B cell (primary cell): Measurements from ENCODE around the gene SEC16A. TPM values are rescaled to one million over a fixed set of nuclear protein-coding genes. Genes with fewer than 3 reads are reported as not detected.

ENCODE experiments used
- ATAC-seq: fragments of 200-7000 bp; cut with Tn5 transposase; one replicate; pipeline ENCODE4 v1.10.0; 2021; ENCODE audit warnings: low read depth, mild to moderate bottlenecking, moderate number of reproducible peaks, moderate library complexity
- CTCF ChIA-PET: fragments of 350-600 bp; sonication (Branson Sonifier 250); formaldehyde crosslinking; loops from one replicate; lab custom pipeline; 2021; ENCODE audit warnings: antibody characterized with exemption, inconsistent platforms; lab: Charles Lee
- POLR2A ChIA-PET: fragments of 350-600 bp; sonication (Branson Sonifier 250); formaldehyde crosslinking; loops from one replicate; lab custom pipeline; 2021; ENCODE audit warnings: antibody characterized with exemption; lab: Charles Lee
- DNase-seq: peaks from one replicate; pipeline ENCODE4 v3.0.0; 2013
- H2AFZ ChIP-seq: 2 replicates; pipeline ENCODE4 v1.6.1; 2012; ENCODE audit warnings: mild to moderate bottlenecking, low read depth, low read length; ENCODE audit not compliant: insufficient read depth, poor library complexity, severe bottlenecking
- H3K27ac ChIP-seq, 2 donors: 1 replicate in 1 of 2; 2 replicates in 1 of 2; pipeline ENCODE4 v1.5.1; 2012 to 2013; ENCODE audit warnings: low read length in 2 of 2, mild to moderate bottlenecking in 2 of 2, moderate library complexity in 1 of 2
- H3K27me3 ChIP-seq, 4 experiments: fragments of 200-600 bp in 1 of 4; sonication (generic) in 1 of 4; replicated peaks in 1 of 4; 1 replicate in 2 of 4; 2 replicates in 2 of 4; pipeline versions ENCODE4 v1.6.1 to v1.7.0; 2013 to 2016; ENCODE audit warnings: low read length in 3 of 4, mild to moderate bottlenecking in 2 of 4, mixed read lengths in 1 of 4, moderate library complexity in 1 of 4; ENCODE audit not compliant: insufficient read depth in 4 of 4, control insufficient read depth in 3 of 4; ENCODE audit errors: control extremely low read depth in 1 of 4
- H3K36me3 ChIP-seq, 2 experiments: replicated peaks in 1 of 2; 1 replicate in 1 of 2; 2 replicates in 1 of 2; pipeline versions ENCODE4 v1.6.1 to v1.7.1; 2013; ENCODE audit warnings: low read length in 1 of 2; ENCODE audit not compliant: insufficient read depth in 2 of 2, control insufficient read depth in 1 of 2; ENCODE audit errors: control extremely low read depth in 1 of 2, extremely low read depth in 1 of 2
- H3K4me1 ChIP-seq, 2 donors: fragments of 200-600 bp in 1 of 2; sonication (generic) in 1 of 2; 1 replicate in 1 of 2; 2 replicates in 1 of 2; pipeline versions ENCODE4 v1.5.1 to v1.6.1; 2013 to 2017; ENCODE audit warnings: low read length in 2 of 2; ENCODE audit not compliant: control insufficient read depth in 2 of 2, insufficient read depth in 2 of 2
- H3K4me2 ChIP-seq: replicated peaks from 2 replicates; pipeline ENCODE3; 2012; ENCODE audit warnings: mild to moderate bottlenecking, low read depth, low read length; ENCODE audit not compliant: poor library complexity, severe bottlenecking
- H3K4me3 ChIP-seq, 5 experiments: fragments of 200-600 bp in 1 of 5; sonication (generic) in 1 of 5; 1 replicate in 3 of 5; 2 replicates in 2 of 5; pipeline versions ENCODE4 v1.5.1 to v1.7.0; 2011 to 2016; ENCODE audit warnings: low read length in 4 of 5, mild to moderate bottlenecking in 4 of 5, low read depth in 2 of 5, control low read depth in 1 of 5, moderate library complexity in 1 of 5; ENCODE audit not compliant: insufficient read depth in 1 of 5; ENCODE audit errors: control extremely low read depth in 1 of 5, extremely low read depth in 1 of 5
- H3K79me2 ChIP-seq: fragments of 200-600 bp; sonication (generic); one replicate; pipeline ENCODE4 v1.6.0; 2016; ENCODE audit warnings: low read length; ENCODE audit not compliant: control insufficient read depth, insufficient read depth
- H3K9ac ChIP-seq: fragments of 200-600 bp; sonication (generic); 2 replicates; pipeline ENCODE4 v1.6.1; 2017; ENCODE audit warnings: mild to moderate bottlenecking, low read length, moderate library complexity
- H3K9me3 ChIP-seq, 3 donors: one replicate each; pipeline versions ENCODE4 v1.6.1 to v1.7.1; 2013; ENCODE audit warnings: low read length in 2 of 3; ENCODE audit not compliant: control insufficient read depth in 2 of 3, insufficient read depth in 1 of 3; ENCODE audit errors: control extremely low read depth in 1 of 3
- H4K20me1 ChIP-seq: 2 replicates; pipeline ENCODE4 v1.6.0; 2012; ENCODE audit warnings: mild to moderate bottlenecking, low read length; ENCODE audit not compliant: insufficient read depth, control insufficient read depth, poor library complexity, severe bottlenecking
- H3K27ac Mint-ChIP-seq: one replicate; pipeline ENCODE4 v1.8.0; 2021; ENCODE audit warnings: mixed read lengths
- H3K27me3 Mint-ChIP-seq: one replicate; pipeline ENCODE4 v1.8.0; 2021; ENCODE audit warnings: mixed read lengths
- H3K4me1 Mint-ChIP-seq: one replicate; pipeline ENCODE4 v1.8.0; 2021; ENCODE audit warnings: mixed read lengths
- H3K4me3 Mint-ChIP-seq: one replicate; pipeline ENCODE4 v1.8.0; 2021; ENCODE audit warnings: mixed read lengths
- H3K9me3 Mint-ChIP-seq: one replicate; pipeline ENCODE4 v1.8.0; 2022; ENCODE audit warnings: mixed read lengths; ENCODE audit not compliant: insufficient read depth
- EZH2 ChIP-seq: IDR thresholded peaks from 2 replicates; pipeline ENCODE4 v1.6.1; 2012; ENCODE audit warnings: borderline replicate concordance, low read depth, mild to moderate bottlenecking, moderate library complexity, low read length; ENCODE audit not compliant: insufficient read depth, poor library complexity, severe bottlenecking
- WGBS: methylation state at CpG from one replicate; pipeline ENCODE4 v1.1.5; 2013; ENCODE audit warnings: missing lambda C conversion rate; ENCODE audit not compliant: insufficient coverage; 5-methylcytosine and 5-hydroxymethylcytosine counted together
- intact Hi-C: fragments of 100-400 bp; cut with micrococcal nuclease; formaldehyde crosslinking; loops from one replicate; pipeline ENCODE4 v1.10.0; 2022
- polyA plus RNA-seq: library from polyadenylated mRNA; depleted of rRNA; stranded (reverse); fragments of >200 nt; gene quantifications from 2 replicates; pipeline ENCODE4 v1.2.3, GENCODE V29; 2012
- total RNA-seq, 2 donors: library from RNA; stranded (reverse); fragments of 120-200 nt in 1 of 2; gene quantifications; 1 replicate in 1 of 2; 2 replicates in 1 of 2; pipeline versions ENCODE4 v1.2.3 to v1.2.4, GENCODE V29; 2013 to 2022
- TF ChIP-seq, protein P1 (sequence below): fragments of 200-600 bp; IDR thresholded peaks from one replicate; pipeline ENCODE4 v1.8.0; 2022; ENCODE audit warnings: antibody characterized with exemption, mild to moderate bottlenecking

The SEC16A gene
- total and polyA plus RNA-seq, 2 donors (not counting 1 experiment from before 2014, with no cell fraction given) = 31.7 to 73.4 TPM

DNA sequence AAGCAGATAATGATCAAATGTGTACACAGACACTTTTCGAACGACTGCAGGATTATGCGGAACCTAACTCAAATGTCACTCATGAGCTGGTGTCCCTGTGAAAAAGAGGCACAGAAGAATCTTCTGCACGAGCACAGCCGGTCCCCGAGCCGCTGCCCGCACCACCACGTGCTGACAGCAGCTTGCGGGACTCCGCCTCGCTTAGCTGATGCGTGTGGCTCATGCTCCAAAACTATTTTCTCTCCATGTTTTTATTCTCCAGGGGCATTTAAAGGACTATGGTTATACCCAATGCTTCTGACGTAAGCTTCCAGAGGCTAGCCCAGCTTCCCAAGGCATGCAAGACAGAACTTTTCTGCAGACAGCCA, 9.5 kb downstream of the SEC16A start:
- Mint-ChIP-seq H3K27me3 (no peaks in the 10 kb centered on the region), H3K27ac (no peak overlapping the region), H3K9me3 (no peaks in the 10 kb centered on the region), H3K4me3 (no peak overlapping the region), H3K4me1 (no peaks in the 10 kb centered on the region)
- 98% methylated on average over 14 of the region's 14 CpGs for WGBS
- intact Hi-C loops = no loop called here
- Histone ChIP-seq H3K9ac (no peak overlapping the region), H3K4me1 (no peaks in the 10 kb centered on the region), H3K27ac (no peak overlapping the region), H4K20me1 (peaks cover 100% of the 10 kb centered on the region), H3K4me3 (no peak overlapping the region), H3K9me3 (no peaks in the 10 kb centered on the region), H2AFZ (no peak overlapping the region), H3K27me3 (no peaks in the 10 kb centered on the region), H3K36me3 (peaks cover 0 to 88% of the 10 kb centered on the region in 2 experiments), H3K4me2 (no peak overlapping the region), H3K79me2 (peaks cover 99% of the 10 kb centered on the region)
- TF ChIP-seq EZH2 = no peak
- TF ChIP-seq, protein P1, sequence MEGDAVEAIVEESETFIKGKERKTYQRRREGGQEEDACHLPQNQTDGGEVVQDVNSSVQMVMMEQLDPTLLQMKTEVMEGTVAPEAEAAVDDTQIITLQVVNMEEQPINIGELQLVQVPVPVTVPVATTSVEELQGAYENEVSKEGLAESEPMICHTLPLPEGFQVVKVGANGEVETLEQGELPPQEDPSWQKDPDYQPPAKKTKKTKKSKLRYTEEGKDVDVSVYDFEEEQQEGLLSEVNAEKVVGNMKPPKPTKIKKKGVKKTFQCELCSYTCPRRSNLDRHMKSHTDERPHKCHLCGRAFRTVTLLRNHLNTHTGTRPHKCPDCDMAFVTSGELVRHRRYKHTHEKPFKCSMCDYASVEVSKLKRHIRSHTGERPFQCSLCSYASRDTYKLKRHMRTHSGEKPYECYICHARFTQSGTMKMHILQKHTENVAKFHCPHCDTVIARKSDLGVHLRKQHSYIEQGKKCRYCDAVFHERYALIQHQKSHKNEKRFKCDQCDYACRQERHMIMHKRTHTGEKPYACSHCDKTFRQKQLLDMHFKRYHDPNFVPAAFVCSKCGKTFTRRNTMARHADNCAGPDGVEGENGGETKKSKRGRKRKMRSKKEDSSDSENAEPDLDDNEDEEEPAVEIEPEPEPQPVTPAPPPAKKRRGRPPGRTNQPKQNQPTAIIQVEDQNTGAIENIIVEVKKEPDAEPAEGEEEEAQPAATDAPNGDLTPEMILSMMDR = no peak
- no peak for DNase-seq
- ATAC-seq = no peak
- ChIA-PET CTCF (no interaction called here), POLR2A (no interaction called here)

DNA sequence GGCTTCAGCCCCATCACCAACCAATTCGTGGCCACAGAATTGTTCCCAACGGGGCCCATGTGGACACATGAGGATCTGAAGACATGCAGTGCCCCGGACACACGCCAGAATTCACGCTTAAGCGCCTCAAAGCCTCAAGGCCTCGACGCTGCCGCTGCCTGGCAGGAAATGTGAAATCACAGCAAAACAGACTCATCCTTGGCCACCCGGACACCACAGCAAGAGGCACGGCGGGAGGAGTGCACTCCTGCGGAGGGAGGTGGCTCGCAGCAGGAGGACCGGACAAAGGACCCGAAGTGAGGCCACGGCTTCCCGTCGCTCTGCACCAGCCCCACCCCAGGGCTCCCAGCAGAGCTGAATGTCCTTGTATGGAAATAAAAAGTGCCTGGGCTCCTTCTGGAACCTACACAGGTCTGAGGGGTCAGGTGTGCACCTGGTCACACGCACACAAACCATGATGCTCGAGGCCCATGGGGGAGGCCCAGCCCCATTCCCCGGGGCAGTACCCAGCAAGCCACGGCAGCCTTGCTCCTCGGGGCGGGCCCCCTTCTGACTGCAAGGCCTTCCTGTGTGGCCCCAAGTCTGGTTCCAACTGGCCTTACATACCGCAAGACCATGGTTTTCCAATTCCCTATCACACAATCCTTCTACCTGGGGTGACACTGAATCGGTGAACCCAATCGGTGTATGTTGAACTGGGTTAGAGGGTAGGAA, 10.0 kb downstream of the SEC16A start:
- DNase-seq (no peak), ATAC-seq (no peak)
- no peaks in the 10 kb centered on the region for H3K27me3 ChIP-seq
- no peak overlapping the region for H3K4me3 Mint-ChIP-seq
- H3K36me3 ChIP-seq = peaks cover 0 to 90% of the 10 kb centered on the region in 2 experiments
- no peaks in the 10 kb centered on the region for H3K9me3 Mint-ChIP-seq
- ChIA-PET CTCF (interaction anchor here (1.1 to 1.6 kb wide), 2 partner anchors 13 to 190 kb away, joined by 3 to 5 read pairs; no protein-coding TSS in a partner anchor), POLR2A (no interaction called here)
- no peaks in the 10 kb centered on the region for H3K4me1 ChIP-seq
- no peaks in the 10 kb centered on the region for H3K4me1 Mint-ChIP-seq
- peaks cover 100% of the 10 kb centered on the region for H4K20me1 ChIP-seq
- no peak overlapping the region for H2AFZ ChIP-seq
- no peak overlapping the region for H3K4me2 ChIP-seq
- no peak overlapping the region for H3K9ac ChIP-seq
- intact Hi-C loops = no loop called here
- H3K9me3 ChIP-seq = no peaks in the 10 kb centered on the region
- H3K27me3 Mint-ChIP-seq = no peaks in the 10 kb centered on the region
- TF ChIP-seq, protein P1 = no peak
- no peak for TF ChIP-seq EZH2
- H3K79me2 ChIP-seq = peaks cover 99% of the 10 kb centered on the region
- no peak overlapping the region for H3K27ac ChIP-seq
- H3K27ac Mint-ChIP-seq = no peak overlapping the region
- WGBS = 93% methylated on average over 24 of the region's 28 CpGs
- H3K4me3 ChIP-seq = no peak overlapping the region
